MCF 10A (cell line): ENCODE measurements around the gene CNOT10. TPM values are rescaled to one million over a fixed set of nuclear protein-coding genes. Genes with fewer than 3 reads are reported as not detected.
"Not testable (repeated sequence)": the region's sequence is repeated elsewhere in the genome, so short reads cannot be mapped to it uniquely, and the experiment has no call there.

Source experiments
- BruUV-seq: library from RNA; stranded (reverse); fragments of 400-500 nt; replicated peaks from 2 replicates; lab custom pipeline; 2021; lab: Mats Ljungman, UMichigan
- CTCF ChIA-PET: fragments of 300-600 bp; sonication (Branson Sonifier 250); formaldehyde crosslinking; extraction: SDS; loops from one replicate; lab custom pipeline; 2021; ENCODE audit warnings: antibody characterized with exemption, inconsistent platforms; lab: Yijun Ruan, JAX
- POLR2A ChIA-PET: fragments of 300-600, 350-650 bp; sonication (Branson Sonifier 250); formaldehyde crosslinking; extraction: SDS; loops from one replicate; lab custom pipeline; 2020; ENCODE audit warnings: antibody characterized with exemption, inconsistent platforms; lab: Yijun Ruan, JAX
- DNase-seq: peaks from one replicate; pipeline ENCODE4 v3.0.0-alpha.2; 2018; ENCODE audit not compliant: unreplicated experiment
- H3K27ac Mint-ChIP-seq: one replicate; pipeline ENCODE4 v1.8.0; 2022; ENCODE audit warnings: mild to moderate bottlenecking, low read depth, mixed read lengths; ENCODE audit not compliant: unreplicated experiment
- H3K27me3 Mint-ChIP-seq: one replicate; pipeline ENCODE4 v1.8.0; 2022; ENCODE audit warnings: mixed read lengths; ENCODE audit not compliant: insufficient read depth, unreplicated experiment
- H3K36me3 Mint-ChIP-seq: one replicate; pipeline ENCODE4 v1.8.0; 2022; ENCODE audit warnings: mild to moderate bottlenecking, moderate library complexity, mixed read lengths; ENCODE audit not compliant: insufficient read depth, unreplicated experiment
- H3K4me1 Mint-ChIP-seq: one replicate; pipeline ENCODE4 v1.8.0; 2022; ENCODE audit warnings: mixed read lengths; ENCODE audit not compliant: insufficient read depth, unreplicated experiment
- H3K4me3 Mint-ChIP-seq: one replicate; pipeline ENCODE4 v1.8.0; 2022; ENCODE audit warnings: mild to moderate bottlenecking, moderate library complexity, mixed read lengths; ENCODE audit not compliant: unreplicated experiment
- H3K9me3 Mint-ChIP-seq: one replicate; pipeline ENCODE4 v1.8.0; 2022; ENCODE audit warnings: mixed read lengths; ENCODE audit not compliant: unreplicated experiment
- CTCF ChIP-seq: fragments of 200-600 bp; IDR thresholded peaks from one replicate; pipeline ENCODE4 v1.8.0; 2022; ENCODE audit warnings: antibody characterized with exemption, mild to moderate bottlenecking; ENCODE audit not compliant: unreplicated experiment
- intact Hi-C: fragments of 100-400 bp; cut with micrococcal nuclease; formaldehyde crosslinking; loops from 2 replicates; pipeline ENCODE4 v1.14.1; 2022
- total RNA-seq: library from RNA; stranded (reverse); gene quantifications from 2 replicates; pipeline ENCODE4 v1.2.3, GENCODE V29; 2022

The CNOT10 gene
- total RNA-seq, 1 experiment from 2014 or later = 53.1 TPM

GRCh38 chr3:32791833-32792232 is 106.8 kb downstream of the CNOT10 start:
- ChIA-PET POLR2A (interaction anchor here (0.8 to 2.1 kb wide), 2 partner anchors 56 to 81 kb away, joined by 3 to 4 read pairs; no protein-coding TSS in a partner anchor), CTCF (interaction anchor here (0.7 to 1.3 kb wide), 3 partner anchors 10 to 54 kb away, joined by 3 read pairs; no protein-coding TSS in a partner anchor)
- no peak for DNase-seq
- no peak overlapping the region for H3K27ac Mint-ChIP-seq
- no peaks in the 10 kb centered on the region for H3K9me3 Mint-ChIP-seq
- intact Hi-C loops = no loop called here
- H3K4me1 Mint-ChIP-seq = no peaks in the 10 kb centered on the region
- H3K27me3 Mint-ChIP-seq = no peaks in the 10 kb centered on the region
- TF ChIP-seq CTCF = no peak
- no peaks in the 10 kb centered on the region for H3K36me3 Mint-ChIP-seq
- no peak overlapping the region for H3K4me3 Mint-ChIP-seq
- BruUV-seq = no TSS peak

- TF ChIP-seq CTCF = no peak
- intact Hi-C loops = no loop called here
- Mint-ChIP-seq H3K36me3 (no peaks in the 10 kb centered on the region), H3K9me3 (no peaks in the 10 kb centered on the region), H3K4me3 (no peak overlapping the region), H3K4me1 (peaks cover under 1% of the 10 kb centered on the region), H3K27me3 (no peaks in the 10 kb centered on the region), H3K27ac (no peak overlapping the region)
- ChIA-PET CTCF (no interaction called here), POLR2A (no interaction called here)
- BruUV-seq = no TSS peak
- peak; percentile 22 for DNase-seq
Measured at GRCh38 chr3:32794487-32795308, 109.7 kb downstream of the CNOT10 start.

GRCh38 chr3:32796384-32796950 is 111.5 kb downstream of the CNOT10 start:
- H3K27me3 Mint-ChIP-seq, H3K36me3 Mint-ChIP-seq, intact Hi-C loops, BruUV-seq, H3K4me1 Mint-ChIP-seq, H3K4me3 Mint-ChIP-seq, H3K27ac Mint-ChIP-seq, DNase-seq, H3K9me3 Mint-ChIP-seq: not testable (repeated sequence)
- POLR2A ChIA-PET = interaction anchor here (0.6 to 0.7 kb wide), 2 partner anchors 8 to 412 kb away, joined by 3 read pairs; no protein-coding TSS in a partner anchor
- CTCF ChIA-PET = interaction anchor here (0.6 to 1.1 kb wide), 2 partner anchors 138 to 259 kb away, joined by 3 to 4 read pairs; no protein-coding TSS in a partner anchor

- H3K4me1 Mint-ChIP-seq = peaks cover 6% of the 10 kb centered on the region
- TF ChIP-seq CTCF = no peak
- H3K4me3 Mint-ChIP-seq = no peak overlapping the region
- BruUV-seq = no TSS peak
- H3K36me3 Mint-ChIP-seq = no peaks in the 10 kb centered on the region
- H3K9me3 Mint-ChIP-seq = no peaks in the 10 kb centered on the region
- ChIA-PET CTCF (interaction anchor here (1.1 kb wide), 1 partner anchor 137 kb away, joined by 3 read pairs; no protein-coding TSS in a partner anchor), POLR2A (interaction anchor here (1.1 kb wide), 1 partner anchor 17 kb away, joined by 3 read pairs; no protein-coding TSS in a partner anchor)
- no peaks in the 10 kb centered on the region for H3K27me3 Mint-ChIP-seq
- H3K27ac Mint-ChIP-seq = no peak overlapping the region
- intact Hi-C loops = no loop called here
- DNase-seq = no peak
Measured at GRCh38 chr3:32797776-32798175, 112.8 kb downstream of the CNOT10 start.

- DNase-seq, BruUV-seq, H3K36me3 Mint-ChIP-seq, intact Hi-C loops, POLR2A ChIA-PET, CTCF ChIA-PET, H3K4me1 Mint-ChIP-seq, H3K27ac Mint-ChIP-seq, H3K27me3 Mint-ChIP-seq, H3K9me3 Mint-ChIP-seq, H3K4me3 Mint-ChIP-seq: not testable (repeated sequence)
Measured at GRCh38 chr3:32801440-32801839, 116.5 kb downstream of the CNOT10 start.
